Heart right ventricle (tissue), 16 donors: ENCODE measurements around the gene POLE4. TPM values are rescaled to one million over a fixed set of nuclear protein-coding genes. Genes with fewer than 3 reads are reported as not detected.

Experiments
- ATAC-seq, 8 donors: fragments of 200-7000 bp; cut with Tn5 transposase; one replicate each; pipeline ENCODE4 v1.9.1; 2020; ENCODE audit warnings: mild to moderate bottlenecking in 8 of 8, moderate library complexity in 8 of 8, moderate number of reproducible peaks in 1 of 8
- DNase-seq, 2 donors: peaks; one replicate each; pipeline ENCODE4 v3.0.0-alpha.2; 2020
- H3K27ac ChIP-seq, 10 donors: fragments of 200-600 bp; sonication (generic) in 2 of 10; one replicate each; pipeline versions ENCODE4 v1.5.0 to v1.8.0; 2020 to 2022; ENCODE audit warnings: mild to moderate bottlenecking in 3 of 10
- H3K27me3 ChIP-seq, 7 donors: fragments of 200-600 bp; one replicate each; pipeline ENCODE4 v1.8.0; 2021 to 2022; ENCODE audit warnings: mild to moderate bottlenecking in 2 of 7
- H3K36me3 ChIP-seq, 9 donors: fragments of 200-600 bp; sonication (generic) in 1 of 9; one replicate each; pipeline versions ENCODE4 v1.5.0 to v1.8.0; 2020 to 2022; ENCODE audit warnings: mild to moderate bottlenecking in 2 of 9
- H3K4me1 ChIP-seq, 9 donors: fragments of 200-600 bp; sonication (generic) in 1 of 9; one replicate each; pipeline versions ENCODE4 v1.5.0 to v1.8.0; 2020 to 2022; ENCODE audit warnings: mild to moderate bottlenecking in 4 of 9
- H3K4me3 ChIP-seq, 10 donors: fragments of 200-600 bp; sonication (generic) in 2 of 10; one replicate each; pipeline versions ENCODE4 v1.5.0 to v1.8.0; 2020 to 2022; ENCODE audit warnings: mild to moderate bottlenecking in 7 of 10, moderate library complexity in 2 of 10
- H3K9me3 ChIP-seq, 11 donors: fragments of 200-600 bp in 10 of 11; sonication (generic) in 2 of 11; one replicate each; pipeline versions ENCODE4 v1.5.0 to v1.8.0; 2013 to 2022; ENCODE audit warnings: mild to moderate bottlenecking in 2 of 11, control low read depth in 1 of 11, moderate library complexity in 1 of 11
- WGBS, 2 donors: extraction: QIAGEN DNeasy Blood & Tissue Kit; methylation state at CpG; one replicate each; pipeline ENCODE4 v1.1.7; 2013; ENCODE audit warnings: inconsistent platforms in 1 of 2; 5-methylcytosine and 5-hydroxymethylcytosine counted together
- intact Hi-C, 10 donors: fragments of 100-400 bp; cut with DNase I; formaldehyde crosslinking; loops; one replicate each; pipeline versions ENCODE4 v1.11.1 to v1.14.2; 2022
- polyA plus RNA-seq, 2 donors: library from polyadenylated mRNA; stranded (reverse); fragments of 200-250 nt; gene quantifications; one replicate each; pipeline ENCODE4 v1.2.3, GENCODE V29; 2013
- total RNA-seq, 10 donors: library from RNA; stranded (reverse); fragmentation: NEBNext Ultra II Directional in 3 of 10; extraction: Animal tissue kit (Norgen Biotek cat#: 25700) in 3 of 10; gene quantifications; one replicate each; pipeline versions ENCODE4 v1.2.1 to v1.2.4, GENCODE V29; 2021 to 2023
- TF ChIP-seq, protein P1 (sequence below), 9 donors: fragments of 200-600 bp; sonication (generic) in 2 of 9; IDR thresholded peaks; one replicate each; pipeline versions ENCODE4 v1.5.0 to v1.8.0; 2021 to 2022; ENCODE audit warnings: antibody characterized with exemption in 9 of 9, mild to moderate bottlenecking in 5 of 9, moderate library complexity in 1 of 9
- donor health status: Arrhythmogenic right ventricular cardiomyopathy.
- donor health status: ischemic (EF 13 %, LVEDD 7.1; RV severe dilation, severe dysfunction).
- donor health status: healthy with polysubstance abuse.
- donor health status: DM: no; HTN: yes; CAD: no.
- donor health status: DM: no; HTN: no; CAD: no.
- donor health status: ischemic (EF 25% LVEDD 6.9; RV normal size, moderate dysfunction).
- donor health status: ischemic (EF 25% LVEDD 5.7; RV mildly dilated, moderate dysfunction).
- donor health status: healthy.
- donor health status: DM: yes; HTN: yes; CAD: no.
- donor health status: Ischemic cardiomyopathy.
- donor health status: ischemic (EF 35%, LVEDD 5.7; RV mildly dilated, moderate dysfunction).
- donor health status: nonischemic (EF 11% LVEDD 7.7; RV severe dilation, severe dysfunction).
- donor health status: DM: yes; HTN: yes; CAD: no.
- donor health status: PGD.
- donor health status: ischemic (EF 29% LVEDD 5.4; RV normal size, mild dysfunction).
- donor health status: nonischemic (EF 23%, LVEDD 6.1; RV moderate dilation, normal function).

Gene POLE4
- total and polyA plus RNA-seq, 12 donors = 24.8 to 83.5 (median 39.8) TPM

DNA sequence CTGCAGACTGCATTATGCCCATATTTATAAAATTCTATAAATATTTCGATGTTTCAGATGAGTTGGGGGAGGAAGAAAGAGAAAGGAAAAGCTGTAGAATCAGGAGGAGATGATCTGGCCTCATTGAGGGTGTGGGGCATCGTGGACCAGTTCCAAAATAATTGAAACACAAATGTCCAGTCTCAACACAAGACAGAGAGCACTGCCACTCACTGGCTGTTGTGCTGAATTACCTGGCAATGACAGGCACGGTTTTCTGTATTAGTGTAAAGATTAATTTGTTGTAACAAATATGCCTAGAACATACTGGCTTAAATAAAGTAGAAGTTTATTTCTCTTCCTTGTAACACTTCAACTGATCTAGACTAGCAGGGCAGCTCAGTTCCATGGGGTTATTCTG, 24.1 kb downstream of the POLE4 start:
- Histone ChIP-seq H3K27me3 (no peaks in the 10 kb centered on the region), H3K4me3 (no peak overlapping the region), H3K4me1 (peaks cover 0 to 10% (median 0%) of the 10 kb centered on the region in 9 donors), H3K9me3 (no peaks in the 10 kb centered on the region), H3K36me3 (no peaks in the 10 kb centered on the region), H3K27ac (no peak overlapping the region)
- WGBS, 2 donors = 79 to 84% methylated on average over 3 of the region's 3 CpGs
- TF ChIP-seq, protein P1, sequence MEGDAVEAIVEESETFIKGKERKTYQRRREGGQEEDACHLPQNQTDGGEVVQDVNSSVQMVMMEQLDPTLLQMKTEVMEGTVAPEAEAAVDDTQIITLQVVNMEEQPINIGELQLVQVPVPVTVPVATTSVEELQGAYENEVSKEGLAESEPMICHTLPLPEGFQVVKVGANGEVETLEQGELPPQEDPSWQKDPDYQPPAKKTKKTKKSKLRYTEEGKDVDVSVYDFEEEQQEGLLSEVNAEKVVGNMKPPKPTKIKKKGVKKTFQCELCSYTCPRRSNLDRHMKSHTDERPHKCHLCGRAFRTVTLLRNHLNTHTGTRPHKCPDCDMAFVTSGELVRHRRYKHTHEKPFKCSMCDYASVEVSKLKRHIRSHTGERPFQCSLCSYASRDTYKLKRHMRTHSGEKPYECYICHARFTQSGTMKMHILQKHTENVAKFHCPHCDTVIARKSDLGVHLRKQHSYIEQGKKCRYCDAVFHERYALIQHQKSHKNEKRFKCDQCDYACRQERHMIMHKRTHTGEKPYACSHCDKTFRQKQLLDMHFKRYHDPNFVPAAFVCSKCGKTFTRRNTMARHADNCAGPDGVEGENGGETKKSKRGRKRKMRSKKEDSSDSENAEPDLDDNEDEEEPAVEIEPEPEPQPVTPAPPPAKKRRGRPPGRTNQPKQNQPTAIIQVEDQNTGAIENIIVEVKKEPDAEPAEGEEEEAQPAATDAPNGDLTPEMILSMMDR (IDR thresholded peaks at IDR 0.05) = no peak
- intact Hi-C loops = no loop called here
- ATAC-seq (no peak), DNase-seq (no peak)

DNA sequence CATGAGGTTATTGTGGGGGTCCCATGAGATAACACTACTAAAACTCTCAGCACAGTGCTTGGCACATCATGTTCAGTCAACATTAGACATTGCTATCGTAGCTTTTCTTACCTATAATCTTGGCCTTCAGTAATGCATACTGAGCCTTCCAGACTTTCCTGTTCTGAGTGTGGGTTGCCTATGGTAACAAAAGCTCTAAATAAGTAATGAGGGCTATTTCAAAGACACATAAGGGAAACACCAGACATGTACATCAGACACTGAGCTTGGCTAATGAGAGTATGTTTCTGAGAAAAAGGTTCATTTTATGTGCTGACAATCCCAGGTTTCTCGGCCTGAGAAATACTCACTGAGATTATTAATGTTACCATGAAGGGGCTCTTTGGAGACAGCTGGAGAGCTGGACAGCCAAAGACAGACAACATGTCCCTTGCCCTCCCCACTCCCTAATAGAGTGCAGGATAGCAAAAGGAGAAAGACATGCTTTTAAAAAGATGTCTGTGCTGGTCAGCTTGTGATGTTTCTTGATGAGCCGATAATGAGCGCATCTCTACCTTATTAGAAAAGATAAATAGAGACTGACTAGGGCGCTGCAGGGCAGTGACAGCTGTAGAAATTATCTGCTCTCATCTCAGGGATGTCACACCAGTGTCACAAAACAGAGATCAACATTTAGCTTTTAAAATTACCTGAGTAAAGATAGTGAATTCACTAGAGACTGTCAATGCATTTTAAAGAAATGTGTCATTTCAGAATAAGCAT, 25.4 kb downstream of the POLE4 start:
- peaks cover 0 to 10% (median 0%) of the 10 kb centered on the region in 9 donors for H3K4me1 ChIP-seq
- no peaks in the 10 kb centered on the region for H3K36me3 ChIP-seq
- ATAC-seq (no peak), DNase-seq (no peak)
- no peak overlapping the region for H3K4me3 ChIP-seq
- 94 to 98% methylated on average over 5 of the region's 5 CpGs for WGBS, 2 donors
- H3K27ac ChIP-seq = no peak overlapping the region
- intact Hi-C loops = no loop called here
- H3K27me3 ChIP-seq = no peaks in the 10 kb centered on the region
- TF ChIP-seq, protein P1 (IDR thresholded peaks at IDR 0.05) = no peak
- H3K9me3 ChIP-seq = peaks cover 0 to 3% (median 0%) of the 10 kb centered on the region in 11 donors

DNA sequence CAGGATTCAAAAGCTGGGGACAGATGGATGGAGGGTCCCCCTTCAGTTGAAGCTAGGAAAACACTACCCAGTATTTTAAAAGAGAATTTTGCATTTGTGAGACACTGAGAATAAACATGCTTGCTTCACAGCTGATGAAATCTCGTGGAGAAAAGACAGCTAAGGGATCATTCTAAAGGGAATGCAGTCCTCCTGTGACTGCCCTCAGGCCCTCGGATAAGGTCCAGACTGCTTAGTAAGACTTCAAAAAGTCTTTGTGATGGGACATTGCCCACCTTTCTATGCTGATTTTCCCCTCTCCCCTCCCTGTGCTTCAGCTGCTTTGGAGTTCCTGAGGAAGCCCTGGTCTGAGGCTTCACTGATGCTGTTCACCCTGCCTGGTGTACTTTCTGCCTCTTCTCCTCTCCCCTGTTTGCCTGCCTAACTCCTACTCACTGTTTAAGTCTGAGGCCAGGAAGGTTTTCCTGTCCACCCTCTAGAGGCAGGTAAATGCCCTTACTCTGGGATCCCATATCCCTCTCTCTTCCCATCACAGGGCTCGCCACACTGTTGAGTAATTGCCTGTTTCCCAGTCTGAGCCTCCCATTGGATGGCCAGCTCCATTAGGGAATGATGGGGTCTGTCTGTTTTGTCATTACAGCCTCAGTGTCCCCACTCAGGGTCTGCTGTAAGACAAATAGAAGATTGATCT, 26.6 kb downstream of the POLE4 start:
- no peak overlapping the region for H3K27ac ChIP-seq
- TF ChIP-seq, protein P1 (IDR thresholded peaks at IDR 0.05) = no peak
- H3K9me3 ChIP-seq = peaks cover 0 to 3% (median 0%) of the 10 kb centered on the region in 11 donors
- H3K27me3 ChIP-seq = no peaks in the 10 kb centered on the region
- intact Hi-C loops = no loop called here
- DNase-seq = no peak
- ATAC-seq = no peak
- H3K36me3 ChIP-seq = no peaks in the 10 kb centered on the region
- 89 to 97% methylated on average over 3 of the region's 3 CpGs for WGBS, 2 donors
- H3K4me3 ChIP-seq = no peak overlapping the region
- peaks cover 0 to 10% (median 0%) of the 10 kb centered on the region in 9 donors for H3K4me1 ChIP-seq

DNA sequence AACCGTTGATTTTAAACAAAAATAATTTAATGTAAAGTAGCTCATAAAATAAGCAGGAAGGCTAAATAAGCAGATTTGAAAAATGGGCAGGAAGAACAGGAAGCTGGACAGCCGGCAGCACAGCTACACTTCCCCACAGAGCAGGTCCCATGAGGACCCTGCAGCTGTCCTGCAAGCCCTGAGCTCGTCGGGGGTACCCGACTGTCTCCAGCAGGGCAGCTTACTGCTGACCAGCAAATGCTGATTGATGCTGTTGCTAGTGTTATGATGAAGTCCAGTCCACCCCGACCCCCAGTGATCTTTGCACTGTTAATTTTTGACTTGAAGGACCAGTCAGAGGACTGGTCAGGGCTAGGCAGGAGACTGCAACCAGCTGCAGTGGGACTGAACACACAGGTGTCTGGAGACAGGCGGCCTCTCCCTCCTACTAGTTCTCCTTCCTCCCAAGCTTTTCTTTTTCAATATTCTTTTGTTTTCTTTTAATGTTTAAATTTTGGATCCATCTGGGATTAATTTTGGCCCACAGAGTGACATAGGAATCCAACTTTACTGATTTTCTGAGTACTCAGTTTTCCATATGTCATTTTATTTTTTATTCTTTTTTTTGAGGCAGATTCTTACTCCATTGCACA, 27.7 kb downstream of the POLE4 start:
- TF ChIP-seq, protein P1 (IDR thresholded peaks at IDR 0.05) = no peak
- H3K27ac ChIP-seq = no peak overlapping the region
- DNase-seq (peak in 1 of 2 donors; percentile 16), ATAC-seq (peak in 4 of 8 donors; percentile 28 to 82 (median 67))
- H3K4me1 ChIP-seq = peaks cover 0 to 10% (median 0%) of the 10 kb centered on the region in 9 donors
- H3K27me3 ChIP-seq = no peaks in the 10 kb centered on the region
- H3K36me3 ChIP-seq = no peaks in the 10 kb centered on the region
- 47 to 53% methylated on average over 7 of the region's 7 CpGs for WGBS, 2 donors
- peaks cover 0 to 3% (median 0%) of the 10 kb centered on the region in 11 donors for H3K9me3 ChIP-seq
- H3K4me3 ChIP-seq = no peak overlapping the region
- intact Hi-C loops = no loop called here
